ENCODE measurements around the gene FREY1. TPM values are rescaled to one million over a fixed set of nuclear protein-coding genes. Genes with fewer than 3 reads are reported as not detected.

Gene FREY1
- polyA plus RNA-seq, 1 donor (not counting 4 experiments of a cell fraction or from before 2014, with no cell fraction given) = 0.25 TPM

- H4K20me1 ChIP-seq (ENCODE audit: control insufficient read depth, extremely low read depth, insufficient read depth, low read length) = no peaks in the 10 kb centered on the region
- H3K9ac ChIP-seq (ENCODE audit: control insufficient read depth, extremely low read depth, insufficient read depth, low read length) = no peak overlapping the region
- H3K9me1 ChIP-seq (ENCODE audit: control insufficient read depth, extremely low read depth, insufficient read depth, low read length) = no peaks in the 10 kb centered on the region
- no peak for FAIRE-seq
- peaks cover 25% of the 10 kb centered on the region for H3K27me3 ChIP-seq (ENCODE audit: control insufficient read depth, extremely low read depth, insufficient read depth, low read length)
- dilution Hi-C loops (cut with MboI; ENCODE audit: extremely low pct_ligation_motif_present, low sequenced_read_pairs) = no loop called here
- H3K4me2 ChIP-seq (ENCODE audit: control insufficient read depth, extremely low read depth, insufficient read depth, low read depth, low read length) = no peak overlapping the region
- no peak for TF ChIP-seq EZH2 (IDR thresholded peaks at IDR 0.05; ENCODE audit: low read length)
- no peak for TF ChIP-seq CTCF (optimal IDR thresholded peaks at IDR 0.05 in 1 of 3, IDR thresholded peaks at IDR 0.05 in 1 of 3, conservative IDR thresholded peaks at IDR 0.05 in 1 of 3; ENCODE audit: extremely low read depth in 1 of 3, insufficient read depth in 2 of 3, low read length in 3 of 3)
- no peaks in the 10 kb centered on the region for H3K9me3 ChIP-seq (ENCODE audit: control insufficient read depth, low read depth, low read length)
- peaks cover 7% of the 10 kb centered on the region for H3K4me1 ChIP-seq (ENCODE audit: control insufficient read depth, extremely low read depth, insufficient read depth, low read length)
- H3K4me3 ChIP-seq (ENCODE audit: control insufficient read depth in 2 of 3, extremely low read depth in 1 of 3, insufficient read depth in 2 of 3, low read depth in 1 of 3, low read length in 3 of 3) = no peak overlapping the region
- no peak overlapping the region for H3K27ac ChIP-seq (ENCODE audit: control insufficient read depth, insufficient read depth, low read length)
- no peaks in the 10 kb centered on the region for H3K36me3 ChIP-seq (ENCODE audit: control insufficient read depth in 2 of 2, extremely low read depth in 1 of 2, insufficient read depth in 2 of 2, low read length in 2 of 2)
- no peak overlapping the region for H2AFZ ChIP-seq (ENCODE audit: control insufficient read depth, low read length)
- no peaks in the 10 kb centered on the region for H3K79me2 ChIP-seq (ENCODE audit: control insufficient read depth, insufficient read depth, low read length)
- no peak for DNase-seq (ENCODE audit: low read depth, low spot score)
Measured at GRCh38 chr11:45895553-45896259, 11.4 kb downstream of the FREY1 start.

DNA sequence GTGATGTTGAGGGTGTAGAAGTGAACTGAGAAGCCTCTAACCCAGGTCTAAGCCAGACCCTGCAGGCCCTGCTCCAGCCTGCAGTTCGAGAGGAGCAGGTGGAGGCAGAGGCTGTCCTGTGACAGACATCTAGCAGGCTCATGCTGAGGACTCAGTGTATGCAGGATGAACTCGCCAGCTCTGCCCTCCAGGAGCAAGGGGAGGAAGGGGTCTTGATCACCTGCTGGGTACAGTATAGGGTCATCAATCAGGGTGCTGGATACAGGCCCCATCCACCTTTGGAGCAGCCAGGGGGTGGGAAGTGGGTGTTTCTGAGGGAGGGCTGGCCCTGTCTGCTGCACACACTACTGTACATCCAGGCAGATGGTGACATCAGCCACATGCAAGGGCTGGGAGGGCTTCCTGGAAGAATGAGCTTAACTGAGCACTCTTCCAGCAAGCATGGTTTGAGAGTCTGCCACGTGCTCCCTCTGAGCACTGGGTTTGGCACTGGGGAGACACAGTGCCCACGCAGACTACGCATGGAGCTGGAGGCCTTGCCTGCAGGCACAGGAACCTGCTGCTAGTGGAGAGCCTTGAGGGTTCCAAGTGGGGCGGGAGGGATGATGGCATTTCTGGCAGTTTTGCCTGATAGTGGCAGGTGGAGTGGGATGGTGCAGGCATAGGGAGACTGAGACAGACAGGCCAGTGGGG is 12.4 kb downstream of the FREY1 start:
- no peaks in the 10 kb centered on the region for H3K36me3 ChIP-seq (ENCODE audit: control insufficient read depth in 2 of 2, extremely low read depth in 1 of 2, insufficient read depth in 2 of 2, low read length in 2 of 2)
- H4K20me1 ChIP-seq (ENCODE audit: control insufficient read depth, extremely low read depth, insufficient read depth, low read length) = no peaks in the 10 kb centered on the region
- no peak overlapping the region for H3K4me3 ChIP-seq (ENCODE audit: control insufficient read depth in 2 of 3, extremely low read depth in 1 of 3, insufficient read depth in 2 of 3, low read depth in 1 of 3, low read length in 3 of 3)
- no peak overlapping the region for H3K27ac ChIP-seq (ENCODE audit: control insufficient read depth, insufficient read depth, low read length)
- H3K9me3 ChIP-seq (ENCODE audit: control insufficient read depth, low read depth, low read length) = no peaks in the 10 kb centered on the region
- DNase-seq (ENCODE audit: low read depth, low spot score) = no peak
- no peak for FAIRE-seq
- no peaks in the 10 kb centered on the region for H3K79me2 ChIP-seq (ENCODE audit: control insufficient read depth, insufficient read depth, low read length)
- TF ChIP-seq CTCF (optimal IDR thresholded peaks at IDR 0.05 in 1 of 3, IDR thresholded peaks at IDR 0.05 in 1 of 3, conservative IDR thresholded peaks at IDR 0.05 in 1 of 3; ENCODE audit: extremely low read depth in 1 of 3, insufficient read depth in 2 of 3, low read length in 3 of 3) (no peak), EZH2 (IDR thresholded peaks at IDR 0.05; ENCODE audit: low read length) (no peak)
- peaks cover 4% of the 10 kb centered on the region for H3K4me1 ChIP-seq (ENCODE audit: control insufficient read depth, extremely low read depth, insufficient read depth, low read length)
- H3K4me2 ChIP-seq (ENCODE audit: control insufficient read depth, extremely low read depth, insufficient read depth, low read depth, low read length) = no peak overlapping the region
- H2AFZ ChIP-seq (ENCODE audit: control insufficient read depth, low read length) = no peak overlapping the region
- peaks cover 20% of the 10 kb centered on the region for H3K27me3 ChIP-seq (ENCODE audit: control insufficient read depth, extremely low read depth, insufficient read depth, low read length)
- dilution Hi-C loops (cut with MboI; ENCODE audit: extremely low pct_ligation_motif_present, low sequenced_read_pairs) = no loop called here
- no peaks in the 10 kb centered on the region for H3K9me1 ChIP-seq (ENCODE audit: control insufficient read depth, extremely low read depth, insufficient read depth, low read length)
- no peak overlapping the region for H3K9ac ChIP-seq (ENCODE audit: control insufficient read depth, extremely low read depth, insufficient read depth, low read length)
